Brain pericyte (primary cell): ENCODE measurements around the gene USP25.
"Not testable (repeated sequence)": the region's sequence is repeated elsewhere in the genome, so short reads cannot be mapped to it uniquely, and the experiment has no call there.

Experiments used
- DNase-seq: peaks from one replicate; pipeline ENCODE4 v3.0.0-alpha.2; 2012; ENCODE audit warnings: low read depth, low spot score

USP25 gene

GRCh38 chr21:15732290-15732995 is 2.7 kb downstream of the USP25 start:
- no peak for DNase-seq

GRCh38 chr21:15732996-15733329 is 3.2 kb downstream of the USP25 start:
- DNase-seq, result no peak

DNA sequence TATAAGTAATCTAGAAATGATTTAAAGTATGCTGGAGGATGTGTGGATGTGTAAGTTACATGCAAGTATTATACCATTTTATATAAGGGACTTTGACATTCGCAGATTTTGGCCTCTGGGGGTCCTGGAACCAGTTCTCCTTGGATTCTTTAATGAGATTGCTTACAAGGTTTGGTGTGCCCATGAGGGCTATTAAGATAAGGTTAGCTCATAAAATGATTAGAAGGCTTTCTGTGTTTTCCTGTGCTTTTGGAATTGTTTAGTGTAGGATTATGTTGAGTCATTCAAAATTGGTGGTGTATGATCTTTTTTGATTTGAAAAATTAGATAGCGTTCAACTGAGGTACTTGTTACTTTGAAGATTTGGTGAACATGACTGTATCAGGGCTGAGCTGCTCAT is 5.6 kb downstream of the USP25 start:
- no peak for DNase-seq

- not testable (repeated sequence) for DNase-seq
Measured at GRCh38 chr21:15735931-15736330, 6.1 kb downstream of the USP25 start.

GRCh38 chr21:15738779-15739178 is 9.0 kb downstream of the USP25 start:
- DNase-seq, result not testable (repeated sequence)

DNA sequence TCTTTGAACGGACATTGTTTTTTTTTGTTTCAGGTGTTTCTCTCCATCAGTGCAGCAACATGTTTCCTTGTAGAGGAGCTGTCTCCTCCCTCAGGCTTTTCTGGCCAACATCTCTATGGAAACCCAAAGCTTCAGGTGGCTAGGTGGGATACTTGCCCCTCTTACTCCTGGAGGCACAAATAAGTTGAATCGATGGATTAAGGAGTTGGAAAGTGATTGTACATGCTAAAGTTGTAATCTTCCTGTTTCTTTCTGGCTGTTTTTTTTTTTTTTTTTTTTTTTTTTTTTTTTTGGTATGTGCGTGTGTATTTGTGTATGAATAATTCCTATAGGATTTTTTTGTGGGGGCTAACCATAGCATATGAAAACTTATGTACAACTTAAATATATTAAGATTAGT is 10.6 kb downstream of the USP25 start:
- DNase-seq, result no peak

DNA sequence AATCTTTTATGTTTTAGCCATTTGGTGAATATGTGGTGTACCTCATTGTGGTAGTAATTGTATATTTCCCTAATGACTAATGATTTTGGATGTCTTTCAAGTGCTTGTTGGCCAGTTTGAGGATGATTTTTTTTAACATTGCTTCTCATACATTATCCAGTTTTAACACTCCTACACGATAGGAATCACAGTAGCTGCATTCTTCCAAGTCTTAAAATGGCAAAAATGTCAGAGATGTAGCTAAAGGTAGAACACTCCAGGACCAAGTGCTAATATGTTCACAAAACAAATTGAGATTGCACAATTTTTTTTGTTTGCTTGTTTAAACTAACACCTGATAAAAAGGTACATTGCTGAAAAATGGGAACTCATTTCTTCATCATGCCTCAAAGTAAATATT is 11.7 kb downstream of the USP25 start:
- no peak for DNase-seq

GRCh38 chr21:15742052-15742670 is 12.4 kb downstream of the USP25 start:
- no peak for DNase-seq

DNA sequence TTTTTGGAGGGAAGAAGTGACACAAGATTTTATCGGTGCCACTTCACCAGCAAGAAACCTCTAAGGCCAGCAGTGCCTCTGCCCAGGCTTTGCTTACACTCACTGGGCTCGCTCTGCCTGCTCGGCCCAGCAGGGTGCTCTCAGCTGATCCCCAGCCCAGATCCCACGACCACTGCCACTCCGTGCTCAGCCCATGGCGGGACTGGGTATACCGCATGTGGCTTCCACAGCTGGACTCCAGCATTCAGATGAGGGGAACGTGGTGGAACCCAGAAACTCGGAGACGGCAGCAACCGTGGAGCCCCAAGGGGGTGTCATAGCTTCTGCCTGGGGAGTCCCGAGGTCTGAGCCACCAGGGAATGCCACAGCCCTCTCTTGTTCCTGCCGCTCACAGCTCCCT is 12.9 kb downstream of the USP25 start:
- DNase-seq, result no peak

- no peak for DNase-seq
Measured at GRCh38 chr21:15743593-15743992, 13.8 kb downstream of the USP25 start.

- no peak for DNase-seq
Measured at GRCh38 chr21:15744926-15745325, 15.1 kb downstream of the USP25 start.

- no peak for DNase-seq
Measured at GRCh38 chr21:15748586-15748985, 18.8 kb downstream of the USP25 start.

DNA sequence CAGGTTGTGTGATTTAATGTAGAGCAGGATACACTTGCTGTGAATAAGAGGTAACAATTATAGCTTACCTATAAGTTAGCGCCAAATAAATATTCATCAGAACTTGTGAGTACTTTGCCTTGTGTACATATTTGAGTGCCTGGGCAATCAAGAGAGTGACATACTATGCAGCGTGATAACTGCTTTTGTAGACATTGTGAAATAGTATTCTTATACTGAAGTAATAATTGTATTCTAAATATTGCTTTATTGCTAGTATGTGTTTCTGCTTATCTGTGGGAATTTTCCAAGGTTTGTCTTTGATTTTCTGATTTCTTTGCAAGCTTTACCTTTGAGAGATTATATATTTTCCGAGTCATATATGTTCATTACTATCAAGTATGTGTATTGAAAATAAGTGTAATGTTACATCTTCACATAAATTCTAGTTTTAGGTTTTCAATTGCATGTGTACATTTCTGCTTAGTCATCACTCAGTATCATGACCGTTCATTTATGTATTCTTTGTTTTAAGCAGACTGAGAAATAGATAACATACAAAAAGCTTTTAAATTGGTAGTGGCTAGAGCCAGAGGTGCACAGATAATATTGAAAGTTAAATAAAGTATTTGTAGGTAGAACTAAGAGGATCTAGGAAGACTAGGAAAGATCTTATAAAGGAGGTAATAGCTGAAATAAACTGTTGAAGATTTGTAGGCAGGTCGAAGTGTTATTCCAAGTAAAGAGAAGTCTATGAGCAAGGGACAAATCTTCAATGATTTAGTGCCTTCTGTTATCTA is 19.5 kb downstream of the USP25 start:
- DNase-seq, result no peak

DNA sequence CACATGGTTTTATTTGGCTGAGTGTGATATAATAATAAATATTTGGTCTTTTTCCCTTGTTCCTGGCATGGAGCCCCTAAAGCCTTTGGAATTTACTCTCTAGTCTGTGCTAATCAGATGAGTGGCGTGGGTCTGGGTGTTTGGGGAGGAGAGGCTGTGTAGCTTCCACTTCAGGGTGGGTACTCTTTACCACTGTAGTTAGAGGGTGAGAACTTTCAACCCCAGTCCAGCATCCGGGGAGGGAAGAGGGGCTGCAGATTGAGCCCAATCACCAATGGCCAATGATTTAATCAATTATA is 20.0 kb downstream of the USP25 start:
- DNase-seq, result no peak

DNA sequence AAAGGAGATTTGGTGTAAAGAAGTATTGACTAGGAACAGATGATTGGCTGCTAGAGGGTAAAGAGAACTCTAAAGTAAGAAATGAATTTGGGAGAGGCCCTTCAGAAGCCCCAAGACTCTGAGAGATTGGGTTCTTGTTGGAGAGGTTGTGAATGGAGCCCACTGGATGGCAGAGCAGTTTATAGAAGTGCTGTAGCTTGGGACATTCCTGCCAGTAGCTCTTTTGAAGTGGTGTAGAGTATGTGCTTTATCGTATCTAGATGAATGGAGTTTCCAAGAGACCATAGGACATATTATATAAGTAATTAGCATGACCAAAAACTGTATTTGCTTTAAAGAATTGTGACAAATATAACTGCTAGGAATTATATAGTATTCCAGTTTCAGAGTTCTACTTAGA is 21.3 kb downstream of the USP25 start:
- no peak for DNase-seq

- no peak for DNase-seq
Measured at GRCh38 chr21:15751546-15751945, 21.8 kb downstream of the USP25 start.

GRCh38 chr21:15752763-15753407 is 23.1 kb downstream of the USP25 start:
- no peak for DNase-seq

DNA sequence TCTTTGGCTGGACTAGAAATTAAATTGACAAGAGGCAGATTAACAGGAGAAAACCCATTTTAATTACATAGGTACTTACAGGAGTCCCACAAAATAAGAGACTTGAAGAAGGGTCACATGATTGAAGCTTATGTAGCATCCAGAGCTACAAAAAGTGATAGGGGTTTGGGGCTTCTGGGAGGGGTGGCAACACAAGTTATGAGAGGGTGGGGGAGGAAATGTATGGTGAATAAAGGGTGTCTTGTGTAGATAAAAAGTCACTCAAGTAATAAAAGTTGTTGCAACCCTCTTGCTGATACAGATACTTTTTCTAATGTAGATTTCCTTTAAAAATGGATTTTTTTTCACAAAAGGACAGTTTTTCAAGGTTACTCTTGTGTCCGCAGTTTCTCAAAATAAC is 24.0 kb downstream of the USP25 start:
- DNase-seq, result no peak

DNA sequence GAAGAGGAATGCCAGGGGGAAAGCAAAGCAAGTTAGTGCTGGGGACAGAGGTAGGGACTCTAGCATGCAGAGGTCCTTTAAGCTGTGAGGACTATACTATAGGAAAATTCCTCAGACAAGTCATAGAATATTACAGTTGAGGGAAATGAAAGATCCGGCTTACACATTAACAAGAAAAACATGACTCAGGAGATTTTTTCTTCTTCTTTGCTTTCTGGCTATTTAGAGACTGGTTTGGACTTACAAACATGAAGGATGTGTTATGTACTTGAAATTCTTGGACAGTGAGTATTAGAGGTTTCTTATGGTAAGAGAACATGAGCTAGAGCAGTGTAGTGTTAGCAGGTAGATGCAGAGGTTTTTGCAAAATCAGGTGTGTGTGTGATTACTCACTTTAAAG is 24.9 kb downstream of the USP25 start:
- no peak for DNase-seq

GRCh38 chr21:15755125-15755524 is 25.3 kb downstream of the USP25 start:
- no peak for DNase-seq

- no peak for DNase-seq
Measured at GRCh38 chr21:15759469-15759868, 29.7 kb downstream of the USP25 start.

GRCh38 chr21:15761507-15762100 is 31.8 kb downstream of the USP25 start:
- DNase-seq, result no peak
